Left kidney (tissue), 2 donors: ENCODE measurements around the gene PASK. TPM values are rescaled to one million over a fixed set of nuclear protein-coding genes. Genes with fewer than 3 reads are reported as not detected.
"Not testable (repeated sequence)": the region's sequence is repeated elsewhere in the genome, so short reads cannot be mapped to it uniquely, and the experiment has no call there.

Experiments
- DNase-seq: peaks from one replicate; pipeline ENCODE4 v3.0.0-alpha.2; 2013
- polyA plus RNA-seq: library from polyadenylated mRNA; unstranded; fragments of 120-200 nt; gene quantifications from one replicate; pipeline ENCODE4 v1.2.1, GENCODE V29; 2013; ENCODE audit not compliant: insufficient read length

PASK gene
- polyA plus RNA-seq, 1 donor, result 28.8 TPM

- no peak for DNase-seq
Observed at GRCh38 chr2:241105641-241106040, 43.6 kb downstream of the PASK start.

GRCh38 chr2:241104611-241105010 is 44.7 kb downstream of the PASK start:
- not testable (repeated sequence) for DNase-seq

DNA sequence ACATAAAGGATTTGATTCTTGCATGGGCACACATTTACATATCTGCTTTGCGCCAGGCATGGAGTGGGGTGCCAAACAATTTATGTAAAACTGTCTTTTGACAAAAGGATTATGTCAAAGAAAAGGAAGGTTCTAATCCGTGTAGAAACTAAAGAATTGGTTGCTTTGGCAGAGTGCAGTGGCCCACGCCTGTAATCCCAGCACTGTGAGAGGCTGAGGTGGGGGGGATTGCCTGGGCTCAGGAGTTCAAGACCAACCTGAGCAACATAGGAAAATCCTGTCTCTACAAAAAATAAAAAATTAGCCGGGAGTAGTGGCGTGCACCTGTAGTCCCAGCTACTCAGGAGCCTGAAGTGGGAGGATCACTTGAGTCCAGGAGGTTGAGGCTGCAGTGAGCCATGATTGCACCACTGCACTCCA is 46.1 kb downstream of the PASK start:
- DNase-seq, result no peak

GRCh38 chr2:241102239-241102803 is 47.0 kb downstream of the PASK start, which contains the start of gene MTERF4:
Gene MTERF4, minus strand, starts transcription at chr2:241102287. Its CDS starts 14 bp downstream, at chr2:241102273.
- DNase-seq, result peak; percentile 85

- DNase-seq, result no peak
Observed at GRCh38 chr2:241099246-241099645, 50.0 kb downstream of the PASK start.

- no peak for DNase-seq
Observed at GRCh38 chr2:241096979-241097378, 52.3 kb downstream of the PASK start.

DNA sequence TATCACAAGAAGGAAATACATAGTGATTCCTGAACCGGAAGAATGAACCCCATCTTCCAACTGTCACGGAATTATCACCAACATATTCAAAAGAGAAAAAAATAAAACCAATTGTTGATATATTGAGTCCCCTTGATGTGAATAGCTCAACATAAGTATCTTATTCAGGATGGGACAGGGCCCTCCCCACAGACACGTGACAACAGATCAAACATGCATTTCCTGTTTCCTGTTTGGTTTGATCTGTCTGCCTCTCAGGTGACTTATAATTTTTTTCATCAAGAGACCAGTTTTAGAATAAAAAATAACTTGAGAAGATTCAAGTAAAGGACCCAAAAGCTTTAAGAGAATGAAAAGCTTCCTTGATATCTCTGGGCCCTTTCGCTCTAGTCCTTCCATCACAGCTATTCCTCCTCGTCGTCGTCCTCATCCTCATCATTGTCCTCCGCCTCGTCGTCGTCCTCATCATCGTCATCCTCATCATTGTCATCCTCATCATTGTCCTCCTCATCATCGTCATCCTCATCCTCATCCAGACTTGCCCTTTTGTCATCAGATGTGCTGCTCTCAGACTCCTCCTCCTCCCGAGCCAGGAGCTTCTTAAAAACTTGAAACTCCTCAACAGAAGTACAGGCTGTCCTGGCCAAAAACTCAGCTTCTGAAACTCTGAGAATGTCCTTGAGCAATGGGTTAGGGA is 53.5 kb downstream of the PASK start:
- DNase-seq, result no peak

DNA sequence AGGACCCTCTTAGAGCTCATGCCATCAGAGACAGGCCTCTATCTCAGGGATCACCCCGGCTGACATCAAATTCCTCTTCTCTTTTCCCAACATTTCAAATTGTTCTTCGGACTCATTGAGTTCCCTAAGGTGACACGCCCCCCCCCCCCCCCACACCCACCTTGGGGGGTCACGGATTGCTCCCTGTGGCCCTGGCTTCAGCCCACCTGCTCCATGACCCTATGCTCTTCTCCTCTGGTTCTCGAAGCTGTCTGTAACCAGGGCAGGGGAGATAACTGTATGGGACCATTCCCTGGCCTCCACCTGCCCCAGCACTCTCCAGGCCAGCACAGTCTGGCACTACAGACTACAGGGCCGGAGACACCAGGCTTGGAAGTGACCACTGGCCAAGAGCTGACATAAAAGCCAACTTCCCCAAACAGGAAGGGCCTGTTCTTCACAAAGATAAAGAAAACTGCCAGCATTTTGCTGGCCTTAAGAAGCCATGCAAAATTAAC is 54.3 kb downstream of the PASK start:
- no peak for DNase-seq

- no peak for DNase-seq
Observed at GRCh38 chr2:241094172-241094571, 55.1 kb downstream of the PASK start.

DNA sequence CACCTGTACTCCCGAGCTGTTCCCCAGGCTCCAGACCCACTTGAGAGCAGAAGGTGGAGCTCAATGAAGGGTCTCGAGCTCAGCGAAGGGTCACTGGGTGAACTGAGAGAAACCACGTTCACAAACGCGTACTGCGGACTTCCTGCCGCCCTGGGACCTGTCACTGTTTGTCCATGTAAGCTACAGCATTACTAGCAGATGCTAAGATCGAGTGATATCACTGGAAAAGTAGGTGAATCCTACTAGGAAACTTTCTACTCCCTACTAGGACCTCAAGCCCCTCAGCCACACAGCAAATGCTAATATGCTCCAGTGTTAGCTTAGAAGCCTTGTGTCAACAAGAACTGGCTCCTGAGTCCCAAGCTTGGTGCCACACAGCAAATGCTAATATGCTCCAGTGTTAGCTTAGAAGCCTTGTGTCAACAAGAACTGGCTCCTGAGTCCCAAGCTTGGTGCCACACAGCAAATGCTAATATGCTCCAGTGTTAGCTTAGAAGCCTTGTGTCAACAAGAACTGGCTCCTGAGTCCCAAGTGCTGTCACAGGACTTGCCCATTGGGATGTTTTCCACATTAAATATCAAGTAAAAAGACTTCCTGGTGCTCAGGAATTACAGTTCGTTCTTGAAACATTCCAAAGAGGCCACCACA is 56.0 kb downstream of the PASK start:
- DNase-seq, result not testable (repeated sequence)

- DNase-seq, result no peak
Observed at GRCh38 chr2:241092677-241093076, 56.6 kb downstream of the PASK start.

- no peak for DNase-seq
Observed at GRCh38 chr2:241091734-241092445, 57.4 kb downstream of the PASK start.

DNA sequence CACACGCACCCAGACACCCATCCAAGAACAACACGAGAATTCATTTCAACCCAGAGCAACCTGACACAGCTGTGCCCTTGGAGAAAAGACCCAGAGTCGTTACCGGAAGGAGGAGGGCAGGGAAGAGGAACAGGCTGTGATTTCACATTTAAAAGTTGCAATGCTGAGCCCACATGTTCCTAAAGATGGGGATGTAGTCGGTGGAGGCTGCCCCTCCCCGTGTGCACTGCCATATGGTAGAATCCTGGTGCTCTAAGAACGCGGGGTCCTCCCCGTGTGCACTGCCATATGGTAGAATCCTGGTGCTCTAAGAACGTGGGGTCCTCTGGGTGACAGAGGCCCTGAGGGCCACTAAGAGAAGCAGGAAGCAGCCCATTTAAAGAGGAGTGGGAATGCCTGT is 58.1 kb downstream of the PASK start:
- no peak for DNase-seq

- DNase-seq, result no peak
Observed at GRCh38 chr2:241088791-241089732, 60.2 kb downstream of the PASK start.

- no peak for DNase-seq
Observed at GRCh38 chr2:241088376-241088775, 60.9 kb downstream of the PASK start.

DNA sequence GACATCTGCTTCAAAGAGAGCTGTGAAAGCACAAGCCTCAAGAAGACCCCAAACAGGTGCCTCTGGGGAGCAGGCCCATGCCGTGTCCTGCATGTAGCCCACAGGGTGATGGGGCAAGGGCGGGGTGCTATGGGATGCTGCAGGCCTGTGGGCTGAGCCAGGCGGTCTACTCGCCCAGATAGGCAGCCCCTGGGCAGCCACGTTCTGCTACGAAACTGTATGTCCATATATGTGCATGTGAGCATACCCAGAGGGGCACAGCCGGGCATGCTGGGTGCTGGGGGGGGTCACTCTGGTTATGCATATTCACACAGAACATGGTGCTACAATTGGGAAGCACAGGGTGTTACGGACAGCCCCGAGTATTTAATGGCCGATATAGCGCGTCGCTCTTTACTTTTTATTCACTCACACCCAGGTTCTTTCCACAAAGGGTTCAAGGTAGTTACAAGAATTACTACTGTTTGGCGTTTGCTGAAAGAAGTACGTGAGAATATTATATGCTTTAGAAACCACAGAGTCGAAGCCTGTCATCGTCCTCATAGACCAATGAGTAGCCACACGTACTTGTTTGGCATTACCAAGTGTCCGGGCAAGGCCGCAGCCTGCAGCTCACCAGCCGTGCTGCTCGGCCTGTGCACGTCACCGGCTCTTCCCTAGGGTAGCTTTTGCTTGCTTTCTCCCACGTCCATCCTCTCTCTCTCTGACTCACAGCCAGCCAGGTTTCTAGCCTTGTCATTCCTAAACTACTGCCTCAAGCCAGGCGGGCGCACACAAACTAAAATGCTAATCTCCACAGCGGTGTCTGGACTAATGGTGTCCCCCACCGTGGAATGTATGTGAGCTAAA is 61.6 kb downstream of the PASK start:
- no peak for DNase-seq

GRCh38 chr2:241084856-241085444 is 64.3 kb downstream of the PASK start:
- no peak for DNase-seq

GRCh38 chr2:241083091-241083415 is 66.2 kb downstream of the PASK start:
- no peak for DNase-seq

- DNase-seq, result no peak
Observed at GRCh38 chr2:241082341-241083090, 66.8 kb downstream of the PASK start.
